Measurements from ENCODE around the gene RIN1. TPM values are rescaled to one million over a fixed set of nuclear protein-coding genes. Genes with fewer than 3 reads are reported as not detected.
A peak's percentile ranks its signal among the peaks of the same experiment; 100 is the strongest.
"Not testable (repeated sequence)": the region's sequence is repeated elsewhere in the genome, so short reads cannot be mapped to it uniquely, and the experiment has no call there.

Gene RIN1
- total RNA-seq, 1 donor from 2014 or later: 3.6 TPM

DNA sequence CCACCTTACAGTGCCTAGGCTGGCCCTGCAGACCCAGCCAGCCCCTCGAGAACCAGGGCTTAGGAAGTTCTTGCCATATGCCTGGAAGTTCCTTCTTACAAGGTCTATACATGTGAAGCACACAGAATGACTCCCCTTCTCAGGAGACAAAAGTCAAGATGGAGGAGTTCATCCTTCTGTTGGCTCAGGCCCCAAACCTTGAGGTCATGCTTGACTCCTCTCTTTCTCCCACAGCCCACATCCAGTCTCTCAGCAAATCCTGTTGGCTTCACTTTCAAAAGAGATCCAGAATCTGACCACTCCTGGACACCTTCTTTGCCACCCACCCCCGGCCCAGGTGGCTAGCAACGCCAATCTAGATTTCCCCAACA lies 17.6 kb downstream of the RIN1 start:
- no peak for DNase-seq

GRCh38 chr11:66317723-66318599 lies 18.3 kb downstream of the RIN1 start:
- peak; percentile 93 for DNase-seq

DNA sequence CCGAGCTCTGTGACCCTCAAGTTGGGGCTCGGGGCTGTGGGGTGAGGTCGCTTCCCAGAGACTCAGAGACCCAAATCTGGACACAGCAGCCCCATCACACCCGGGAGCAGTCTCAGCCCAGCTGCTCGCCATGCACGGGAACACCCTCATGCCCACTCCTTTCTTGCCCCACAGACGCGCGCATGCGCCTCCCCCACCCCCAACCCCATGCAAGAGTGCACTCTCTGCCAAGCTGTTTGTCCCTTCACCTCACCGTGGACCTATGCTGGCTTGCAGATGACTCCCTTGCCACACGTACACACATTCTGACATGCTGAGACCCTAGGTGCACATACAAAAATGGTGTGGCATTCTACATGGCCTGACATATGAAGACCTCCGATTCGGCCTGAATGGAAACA lies 18.9 kb downstream of the RIN1 start:
- peak; percentile 79 for DNase-seq

DNA sequence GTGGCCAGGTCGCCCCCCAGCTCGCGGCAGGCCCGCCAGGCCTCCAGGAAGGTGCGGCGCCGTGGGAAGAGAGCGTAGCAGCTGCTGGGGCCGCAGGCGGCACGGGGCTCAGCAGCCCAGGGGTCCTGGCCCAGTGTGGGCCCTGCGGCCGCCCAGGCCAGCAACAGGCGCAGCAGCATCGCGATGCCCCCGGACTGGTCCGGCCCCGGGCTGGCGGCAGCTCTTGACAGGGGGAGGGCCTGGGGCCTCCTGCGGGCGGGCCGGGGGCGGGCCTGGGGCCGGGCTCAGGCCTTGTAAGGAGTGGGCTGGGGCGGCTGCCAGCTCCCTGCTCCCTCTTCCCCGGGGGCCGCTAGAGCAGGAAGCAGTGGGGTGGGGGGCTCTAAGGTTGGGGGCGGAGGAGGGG lies 19.4 kb downstream of the RIN1 start, which contains the start of gene CD248:
Gene CD248 (minus strand): TSS at position 196 of the 403 bp plus-strand sequence. CDS start 17 bp downstream, at position 179.
- peak; percentile 79 for DNase-seq

GRCh38 chr11:66315921-66316811 lies 20.1 kb downstream of the RIN1 start:
- DNase-seq: no peak

- no peak for DNase-seq
These were observed 20.7 kb downstream of the RIN1 start for GRCh38 chr11:66315498-66315885.

GRCh38 chr11:66314561-66315497 lies 21.4 kb downstream of the RIN1 start:
- no peak for DNase-seq

GRCh38 chr11:66314186-66314501 lies 22.1 kb downstream of the RIN1 start:
- DNase-seq: no peak

DNA sequence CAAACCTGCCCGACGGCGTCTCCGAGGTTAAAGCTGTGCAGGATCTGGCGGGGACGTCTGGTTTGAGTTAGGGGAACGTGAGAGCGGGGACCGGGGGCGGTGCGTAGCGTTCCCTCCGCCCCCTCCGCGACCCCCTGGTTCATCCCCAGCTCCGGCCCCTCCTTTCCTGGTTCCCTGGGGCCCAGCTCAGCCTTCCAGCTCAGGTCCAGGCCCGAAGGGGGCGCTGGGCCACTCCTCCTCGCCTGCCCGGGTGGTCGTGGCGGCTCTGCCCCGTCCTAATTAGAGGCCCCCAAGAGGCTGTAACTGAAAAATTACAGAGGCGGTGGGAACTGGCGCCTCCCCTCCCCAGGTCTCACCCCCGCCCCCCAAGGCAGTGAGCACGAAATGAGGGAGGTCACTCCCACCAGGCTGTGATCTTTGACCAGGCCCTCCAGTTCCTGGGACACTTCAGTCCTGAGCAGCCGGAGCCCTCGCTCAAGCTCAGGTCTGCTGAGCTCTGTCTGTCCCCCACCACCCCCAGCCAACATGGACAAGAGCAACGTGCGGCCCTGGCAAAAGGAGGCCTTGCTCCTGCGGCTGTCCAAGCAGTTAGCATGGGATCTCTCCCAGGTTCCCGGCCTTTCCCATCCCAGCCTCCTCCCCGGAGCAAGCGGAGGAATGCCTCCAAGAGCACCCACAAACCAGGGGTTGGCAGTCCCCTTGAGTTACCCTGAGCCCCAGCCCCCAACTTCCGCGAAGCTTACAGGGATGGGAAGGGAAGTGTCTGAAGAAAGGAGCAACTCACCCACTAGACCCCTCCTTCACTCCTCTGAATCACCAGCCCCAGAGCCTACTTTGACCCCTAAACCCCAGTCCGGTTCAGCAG lies 22.7 kb downstream of the RIN1 start:
- DNase-seq: peak; percentile 98

GRCh38 chr11:66312549-66313320 lies 23.5 kb downstream of the RIN1 start:
- peak; percentile 99 for DNase-seq

DNA sequence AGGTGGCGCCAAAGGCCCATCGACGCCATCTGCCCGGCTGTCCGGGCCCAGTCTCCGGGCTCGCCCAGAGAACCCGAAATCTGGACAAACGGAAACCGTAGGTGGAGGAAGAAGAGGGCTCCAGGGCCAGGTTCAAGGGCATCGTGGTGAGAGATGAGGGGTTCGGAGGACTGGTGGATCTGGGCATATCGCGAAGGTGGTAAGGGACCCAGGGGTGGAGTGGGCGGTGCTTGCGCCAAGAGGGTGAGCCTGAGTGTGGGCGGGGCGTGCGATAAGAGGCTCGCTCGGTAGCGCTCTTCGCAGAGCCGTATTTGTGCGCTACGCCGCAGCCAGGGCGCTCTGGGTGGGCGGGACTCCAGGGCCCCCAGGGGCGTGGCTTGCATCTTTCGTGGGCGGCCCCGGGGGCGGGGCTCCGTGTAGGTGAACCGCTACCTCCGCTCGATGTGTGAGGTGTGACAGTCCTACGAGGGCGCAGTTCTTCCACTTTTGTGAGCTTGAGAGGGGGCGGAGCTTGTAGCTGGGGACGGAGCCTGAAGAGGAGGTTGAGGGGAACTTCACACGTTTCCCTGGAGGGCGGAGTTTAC lies 24.2 kb downstream of the RIN1 start:
- DNase-seq: peak; percentile 88

DNA sequence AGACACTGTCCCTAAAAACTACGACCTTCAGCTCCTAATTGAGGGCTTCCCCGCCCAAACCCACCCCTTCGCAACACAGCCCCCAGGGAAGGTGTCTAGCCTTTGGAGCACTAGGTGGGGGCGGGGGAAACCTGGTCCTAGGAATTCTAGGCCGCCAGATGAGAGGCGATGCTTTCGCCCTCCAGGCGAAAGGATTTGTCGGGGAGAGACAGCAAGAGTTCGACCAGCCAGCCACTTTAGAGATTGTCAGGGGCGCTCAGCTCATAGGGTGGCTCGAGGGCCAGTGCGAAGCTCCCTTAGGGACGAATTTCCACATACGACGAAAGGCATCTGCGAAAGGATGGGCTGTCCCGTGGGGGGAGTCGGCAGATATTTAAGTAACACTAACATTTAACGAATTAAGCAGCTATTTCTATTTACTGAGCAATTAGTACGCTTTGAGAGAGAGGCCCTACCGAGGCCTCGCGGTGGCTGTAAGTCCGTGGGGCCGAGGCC lies 24.7 kb downstream of the RIN1 start:
- no peak for DNase-seq

GRCh38 chr11:66310803-66311440 lies 25.3 kb downstream of the RIN1 start:
- not testable (repeated sequence) for DNase-seq

- DNase-seq: no peak
These were observed 25.9 kb downstream of the RIN1 start for GRCh38 chr11:66310324-66310723.

- DNase-seq: no peak
These were observed 26.8 kb downstream of the RIN1 start for GRCh38 chr11:66309475-66309874.

GRCh38 chr11:66302656-66303055 lies 33.6 kb downstream of the RIN1 start:
- DNase-seq: no peak

GRCh38 chr11:66299186-66299585 lies 37.0 kb downstream of the RIN1 start:
- DNase-seq: no peak

GRCh38 chr11:66297610-66298009 lies 38.6 kb downstream of the RIN1 start:
- DNase-seq: no peak
